BLaER1 treated with 17β-estradiol and CSF1 and Interleukin-3, amounts not matched to agents 10 nM and 100 nM (cell line): ENCODE measurements around the gene SAMD10.
"Not testable (repeated sequence)": the region's sequence is repeated elsewhere in the genome, so short reads cannot be mapped to it uniquely, and the experiment has no call there.

ENCODE experiments used
- H3K27ac ChIP-seq, 11 experiments: shearing (Covaris generic); formaldehyde crosslinking; 2 replicates each; pipeline ENCODE4 v1.8.1; 2022
- H3K27me3 ChIP-seq, 11 experiments: shearing (Covaris generic); formaldehyde crosslinking; 2 replicates each; pipeline ENCODE4 v1.8.1; 2022
- H3K36me3 ChIP-seq, 11 experiments: shearing (Covaris generic); formaldehyde crosslinking; 2 replicates each; pipeline ENCODE4 v1.8.1; 2022
- H3K4me1 ChIP-seq, 10 experiments: shearing (Covaris generic); formaldehyde crosslinking; 2 replicates each; pipeline ENCODE4 v1.8.1; 2022
- H3K4me2 ChIP-seq, 11 experiments: shearing (Covaris generic); formaldehyde crosslinking; 2 replicates each; pipeline ENCODE4 v1.8.1; 2022
- H3K4me3 ChIP-seq, 10 experiments: shearing (Covaris generic); formaldehyde crosslinking; 2 replicates each; pipeline ENCODE4 v1.8.1; 2022
- H3K9ac ChIP-seq, 11 experiments: shearing (Covaris generic); formaldehyde crosslinking; 2 replicates each; pipeline ENCODE4 v1.8.1; 2022
- H3K9me3 ChIP-seq, 11 experiments: shearing (Covaris generic); formaldehyde crosslinking; replicated peaks in 1 of 11; 2 replicates each; pipeline ENCODE4 v1.8.1; 2022
- H4K20me1 ChIP-seq, 11 experiments: shearing (Covaris generic); formaldehyde crosslinking; 2 replicates each; pipeline ENCODE4 v1.8.1; 2022
- Cebpa-rat ChIP-seq, 11 experiments: shearing (Covaris generic); IDR thresholded peaks; 2 replicates each; pipeline ENCODE4 v1.8.1; 2022

Gene SAMD10

GRCh38 chr20:63979229-63979556, 249 bp downstream of the SAMD10 start:
- peak overlapping the region; percentile 76 to 85 (median 82) for H3K9ac ChIP-seq
- H3K4me2 ChIP-seq = peak overlapping the region; percentile 97 to 100 (median 100)
- peak overlapping the region; percentile 60 to 94 (median 86) for H3K4me3 ChIP-seq
- H3K9me3 ChIP-seq = no peaks in the 10 kb centered on the region
- no peaks in the 10 kb centered on the region for H3K27me3 ChIP-seq
- peaks cover 0 to 48% (median 24%) of the 10 kb centered on the region in 11 experiments; a peak in 17 of 22 replicates for H4K20me1 ChIP-seq
- peaks cover 45 to 59% (median 55%) of the 10 kb centered on the region in 10 experiments for H3K4me1 ChIP-seq
- H3K36me3 ChIP-seq = peaks cover 16 to 25% (median 19%) of the 10 kb centered on the region in 11 experiments
- no peak for TF ChIP-seq Cebpa-rat (IDR thresholded peaks at IDR 0.05)
- peak overlapping the region in 10 of 11 experiments; percentile 13 to 87 (median 80); a peak in 18 of 22 replicates for H3K27ac ChIP-seq

- Histone ChIP-seq H4K20me1 (peaks cover 0 to 43% (median 19%) of the 10 kb centered on the region in 11 experiments; a peak in 17 of 22 replicates), H3K4me1 (peaks cover 48 to 65% (median 61%) of the 10 kb centered on the region in 10 experiments), H3K4me3 (peak overlapping the region; percentile 60 to 94 (median 86)), H3K36me3 (peaks cover 10 to 19% (median 13%) of the 10 kb centered on the region in 11 experiments), H3K27ac (peak overlapping the region in 9 of 11 experiments; percentile 38 to 87 (median 78); a peak in 14 of 22 replicates), H3K9ac (peak overlapping the region; percentile 76 to 85 (median 82); a peak in 21 of 22 replicates), H3K9me3 (no peaks in the 10 kb centered on the region), H3K27me3 (no peaks in the 10 kb centered on the region), H3K4me2 (peak overlapping the region; percentile 97 to 100 (median 100))
- TF ChIP-seq Cebpa-rat (IDR thresholded peaks at IDR 0.05) = no peak
Observed at GRCh38 chr20:63978319-63979228, 868 bp downstream of the SAMD10 start.

GRCh38 chr20:63977739-63978276, 1.6 kb downstream of the SAMD10 start:
- TF ChIP-seq Cebpa-rat (IDR thresholded peaks at IDR 0.05) = no peak
- Histone ChIP-seq H3K9ac (peak overlapping the region in 6 of 11 experiments; percentile 7 to 85 (median 80); a peak in 7 of 22 replicates), H4K20me1 (peaks cover 0 to 35% (median 11%) of the 10 kb centered on the region in 11 experiments; a peak in 17 of 22 replicates), H3K27ac (peak overlapping the region in 3 of 11 experiments; percentile 76 to 87 (median 78); a peak in 4 of 22 replicates), H3K4me1 (peaks cover 45 to 67% (median 60%) of the 10 kb centered on the region in 10 experiments), H3K9me3 (no peaks in the 10 kb centered on the region), H3K4me3 (peak overlapping the region in 8 of 10 experiments; percentile 60 to 94 (median 84); a peak in 12 of 20 replicates), H3K27me3 (no peaks in the 10 kb centered on the region), H3K36me3 (peaks cover 3 to 11% (median 5%) of the 10 kb centered on the region in 11 experiments), H3K4me2 (peak overlapping the region; percentile 97 to 100 (median 100))

- Histone ChIP-seq H3K9me3 (no peaks in the 10 kb centered on the region), H4K20me1 (peaks cover 0 to 28% (median 5%) of the 10 kb centered on the region in 11 experiments; a peak in 14 of 22 replicates), H3K36me3 (peaks cover 0 to 7% (median 0%) of the 10 kb centered on the region in 11 experiments; a peak in 2 of 22 replicates), H3K4me1 (peaks cover 38 to 65% (median 56%) of the 10 kb centered on the region in 10 experiments), H3K4me3 (no peak overlapping the region), H3K27me3 (no peaks in the 10 kb centered on the region), H3K27ac (no peak overlapping the region), H3K4me2 (peak overlapping the region; percentile 97 to 100 (median 100); a peak in 21 of 22 replicates), H3K9ac (peak overlapping the region in 4 of 11 experiments; percentile 3 to 85 (median 45); a peak in 2 of 22 replicates)
- TF ChIP-seq Cebpa-rat (IDR thresholded peaks at IDR 0.05) = no peak
Observed at GRCh38 chr20:63976980-63977738, 2.3 kb downstream of the SAMD10 start.

GRCh38 chr20:63976511-63976910, 2.9 kb downstream of the SAMD10 start:
- not testable (repeated sequence) for H3K9ac ChIP-seq, H3K27ac ChIP-seq, H3K4me2 ChIP-seq, H3K9me3 ChIP-seq, H3K36me3 ChIP-seq, H3K4me3 ChIP-seq, H3K27me3 ChIP-seq
- peaks cover 32 to 63% (median 53%) of the 10 kb centered on the region in 10 experiments for H3K4me1 ChIP-seq
- peaks cover 0 to 23% (median 0%) of the 10 kb centered on the region in 11 experiments; a peak in 5 of 22 replicates for H4K20me1 ChIP-seq

GRCh38 chr20:63974402-63975200, 4.8 kb downstream of the SAMD10 start:
- Histone ChIP-seq H3K27ac (no peak overlapping the region), H4K20me1 (peaks cover 0 to 23% (median 0%) of the 10 kb centered on the region in 11 experiments; a peak in 5 of 22 replicates), H3K4me1 (peaks cover 25 to 58% (median 46%) of the 10 kb centered on the region in 10 experiments), H3K9me3 (no peaks in the 10 kb centered on the region), H3K27me3 (no peaks in the 10 kb centered on the region; a peak in 1 of 22 replicates), H3K9ac (peak overlapping the region in 4 of 11 experiments; percentile 13 to 27 (median 21); a peak in 2 of 22 replicates), H3K36me3 (peaks cover 0 to 7% (median 0%) of the 10 kb centered on the region in 11 experiments; a peak in 2 of 22 replicates), H3K4me3 (no peak overlapping the region), H3K4me2 (peak overlapping the region in 10 of 11 experiments; percentile 48 to 94 (median 72); a peak in 12 of 22 replicates)
- no peak for TF ChIP-seq Cebpa-rat (IDR thresholded peaks at IDR 0.05)

- Histone ChIP-seq H3K4me1 (peaks cover 27 to 55% (median 46%) of the 10 kb centered on the region in 10 experiments), H3K36me3 (peaks cover 0 to 7% (median 0%) of the 10 kb centered on the region in 11 experiments; a peak in 2 of 22 replicates), H3K9ac (peak overlapping the region in 8 of 11 experiments; percentile 13 to 60 (median 33); a peak in 8 of 22 replicates), H3K27me3 (no peaks in the 10 kb centered on the region; a peak in 1 of 22 replicates), H3K27ac (no peak overlapping the region), H3K9me3 (no peaks in the 10 kb centered on the region), H3K4me3 (peak overlapping the region in 5 of 10 experiments; percentile 16 to 60 (median 40); a peak in 7 of 20 replicates), H3K4me2 (peak overlapping the region; percentile 48 to 94 (median 67)), H4K20me1 (peaks cover 0 to 23% (median 0%) of the 10 kb centered on the region in 11 experiments; a peak in 5 of 22 replicates)
- TF ChIP-seq Cebpa-rat (IDR thresholded peaks at IDR 0.05) = no peak
Observed at GRCh38 chr20:63973636-63974401, 5.6 kb downstream of the SAMD10 start.
